Measurements from ENCODE around the gene SPDYE6. TPM values are rescaled to one million over a fixed set of nuclear protein-coding genes. Genes with fewer than 3 reads are reported as not detected.
"Not testable (repeated sequence)": the region's sequence is repeated elsewhere in the genome, so short reads cannot be mapped to it uniquely, and the experiment has no call there.

SPDYE6 gene
- total RNA-seq, 1 donor from 2014 or later = not detected

- no peak for DNase-seq (ENCODE audit: low spot score, unreplicated experiment)
- H3K4me1 Mint-ChIP-seq (ENCODE audit: low read depth) = peaks cover 3% of the 10 kb centered on the region
- TF ChIP-seq, protein P1, sequence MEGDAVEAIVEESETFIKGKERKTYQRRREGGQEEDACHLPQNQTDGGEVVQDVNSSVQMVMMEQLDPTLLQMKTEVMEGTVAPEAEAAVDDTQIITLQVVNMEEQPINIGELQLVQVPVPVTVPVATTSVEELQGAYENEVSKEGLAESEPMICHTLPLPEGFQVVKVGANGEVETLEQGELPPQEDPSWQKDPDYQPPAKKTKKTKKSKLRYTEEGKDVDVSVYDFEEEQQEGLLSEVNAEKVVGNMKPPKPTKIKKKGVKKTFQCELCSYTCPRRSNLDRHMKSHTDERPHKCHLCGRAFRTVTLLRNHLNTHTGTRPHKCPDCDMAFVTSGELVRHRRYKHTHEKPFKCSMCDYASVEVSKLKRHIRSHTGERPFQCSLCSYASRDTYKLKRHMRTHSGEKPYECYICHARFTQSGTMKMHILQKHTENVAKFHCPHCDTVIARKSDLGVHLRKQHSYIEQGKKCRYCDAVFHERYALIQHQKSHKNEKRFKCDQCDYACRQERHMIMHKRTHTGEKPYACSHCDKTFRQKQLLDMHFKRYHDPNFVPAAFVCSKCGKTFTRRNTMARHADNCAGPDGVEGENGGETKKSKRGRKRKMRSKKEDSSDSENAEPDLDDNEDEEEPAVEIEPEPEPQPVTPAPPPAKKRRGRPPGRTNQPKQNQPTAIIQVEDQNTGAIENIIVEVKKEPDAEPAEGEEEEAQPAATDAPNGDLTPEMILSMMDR (IDR thresholded peaks at IDR 0.05; ENCODE audit: unreplicated experiment) = no peak
- H3K27me3 Mint-ChIP-seq = no peaks in the 10 kb centered on the region
- H3K36me3 Mint-ChIP-seq (ENCODE audit: insufficient read depth) = peaks cover 3% of the 10 kb centered on the region
- no peak overlapping the region for H3K27ac Mint-ChIP-seq
- no peak overlapping the region for H3K4me3 Mint-ChIP-seq (ENCODE audit: low read depth)
- H3K9me3 Mint-ChIP-seq (ENCODE audit: low read depth) = no peaks in the 10 kb centered on the region
Observed at GRCh38 chr7:102304668-102305067, 51.6 kb downstream of the SPDYE6 start.

GRCh38 chr7:102303669-102304422, 52.4 kb downstream of the SPDYE6 start:
- H3K36me3 Mint-ChIP-seq (ENCODE audit: insufficient read depth) = peaks cover 3% of the 10 kb centered on the region
- DNase-seq (ENCODE audit: low spot score, unreplicated experiment) = no peak
- no peaks in the 10 kb centered on the region for H3K9me3 Mint-ChIP-seq (ENCODE audit: low read depth)
- H3K4me3 Mint-ChIP-seq (ENCODE audit: low read depth) = no peak overlapping the region
- TF ChIP-seq, protein P1 (IDR thresholded peaks at IDR 0.05; ENCODE audit: unreplicated experiment) = no peak
- H3K27ac Mint-ChIP-seq = no peak overlapping the region
- H3K4me1 Mint-ChIP-seq (ENCODE audit: low read depth) = peaks cover 3% of the 10 kb centered on the region
- H3K27me3 Mint-ChIP-seq = no peaks in the 10 kb centered on the region

DNA sequence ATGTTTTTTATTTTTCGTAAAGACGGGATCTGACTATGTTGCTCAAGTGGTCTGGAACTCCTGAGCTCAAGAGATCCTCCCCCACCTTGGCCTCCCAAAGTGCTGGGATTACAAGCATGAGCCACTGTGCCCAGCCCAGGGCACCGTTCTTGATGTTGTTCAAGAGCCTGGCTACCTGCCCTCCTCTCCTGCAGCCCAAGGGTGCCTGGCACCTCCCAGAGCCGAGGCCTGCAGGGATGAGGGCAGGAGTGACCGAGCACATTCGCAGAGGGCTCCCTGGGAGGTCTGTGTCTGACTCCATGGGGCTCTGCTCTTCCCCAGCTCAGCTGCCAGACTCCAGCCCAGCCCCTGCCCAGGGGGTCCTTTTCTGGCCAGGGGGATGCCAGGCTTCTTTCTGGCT, 54.2 kb downstream of the SPDYE6 start:
- H3K4me1 Mint-ChIP-seq (ENCODE audit: low read depth) = no peaks in the 10 kb centered on the region
- peaks cover 4% of the 10 kb centered on the region for H3K36me3 Mint-ChIP-seq (ENCODE audit: insufficient read depth)
- TF ChIP-seq, protein P1 (IDR thresholded peaks at IDR 0.05; ENCODE audit: unreplicated experiment) = no peak
- H3K9me3 Mint-ChIP-seq (ENCODE audit: low read depth) = no peaks in the 10 kb centered on the region
- H3K4me3 Mint-ChIP-seq (ENCODE audit: low read depth) = no peak overlapping the region
- H3K27me3 Mint-ChIP-seq = peaks cover 3% of the 10 kb centered on the region
- DNase-seq (ENCODE audit: low spot score, unreplicated experiment) = no peak
- H3K27ac Mint-ChIP-seq = no peak overlapping the region

- DNase-seq (ENCODE audit: low spot score, unreplicated experiment); H3K4me3 Mint-ChIP-seq (ENCODE audit: low read depth); H3K4me1 Mint-ChIP-seq (ENCODE audit: low read depth); H3K9me3 Mint-ChIP-seq (ENCODE audit: low read depth); H3K27ac Mint-ChIP-seq; H3K27me3 Mint-ChIP-seq; H3K36me3 Mint-ChIP-seq (ENCODE audit: insufficient read depth): not testable (repeated sequence)
Observed at GRCh38 chr7:102301367-102301766, 54.9 kb downstream of the SPDYE6 start.

DNA sequence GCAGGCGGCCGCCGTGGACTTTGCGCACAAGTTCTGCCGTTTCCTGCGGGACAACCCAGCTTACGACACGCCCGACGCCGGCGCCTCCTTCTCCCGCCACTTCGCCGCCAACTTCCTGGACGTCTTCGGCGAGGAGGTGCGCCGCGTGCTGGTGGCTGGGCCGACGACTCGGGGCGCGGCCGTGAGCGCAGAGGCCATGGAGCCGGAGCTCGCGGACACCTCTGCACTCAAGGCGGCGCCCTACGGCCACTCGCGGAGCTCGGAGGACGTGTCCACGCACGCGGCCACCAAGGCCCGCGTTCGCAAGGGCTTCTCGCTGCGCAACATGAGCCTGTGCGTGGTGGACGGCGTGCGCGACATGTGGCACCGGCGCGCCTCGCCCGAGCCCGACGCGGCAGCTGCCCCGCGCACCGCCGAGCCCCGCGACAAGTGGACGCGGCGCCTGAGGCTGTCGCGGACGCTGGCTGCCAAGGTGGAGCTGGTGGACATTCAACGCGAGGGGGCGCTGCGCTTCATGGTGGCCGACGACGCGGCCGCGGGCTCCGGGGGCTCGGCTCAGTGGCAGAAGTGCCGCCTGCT, 55.5 kb downstream of the SPDYE6 start:
- peaks cover 4% of the 10 kb centered on the region for H3K36me3 Mint-ChIP-seq (ENCODE audit: insufficient read depth)
- no peak overlapping the region for H3K27ac Mint-ChIP-seq
- H3K9me3 Mint-ChIP-seq (ENCODE audit: low read depth) = no peaks in the 10 kb centered on the region
- peaks cover 4% of the 10 kb centered on the region for H3K4me1 Mint-ChIP-seq (ENCODE audit: low read depth)
- no peak overlapping the region for H3K4me3 Mint-ChIP-seq (ENCODE audit: low read depth)
- TF ChIP-seq, protein P1 (IDR thresholded peaks at IDR 0.05; ENCODE audit: unreplicated experiment) = peak; percentile 53
- DNase-seq (ENCODE audit: low spot score, unreplicated experiment) = no peak
- peaks cover 3% of the 10 kb centered on the region for H3K27me3 Mint-ChIP-seq
